ENCODE measurements around the gene DEFB113.

GRCh38 chr6:49979584-49979983 is 10.2 kb upstream of the DEFB113 start:
- TF ChIP-seq EZH2 (IDR thresholded peaks at IDR 0.05) (no peak), POLR2AphosphoS5 (IDR thresholded peaks at IDR 0.05; ENCODE audit: borderline replicate concordance, low read depth, low read length) (no peak)

Measured in SK-N-MC (cell line).